Bronchial epithelial cell (primary cell): ENCODE data around the gene ESPN. TPM values are rescaled to one million over a fixed set of nuclear protein-coding genes. Genes with fewer than 3 reads are reported as not detected.

Experiments
- DNase-seq: peaks from one replicate; pipeline ENCODE4 v3.0.0-alpha.2; 2010; ENCODE audit warnings: low read depth
- FAIRE-seq: peaks from 2 replicates; lab custom pipeline; 2011; peaks lifted over from hg19 to GRCh38; lab: Jason Lieb, UNC
- H3K27me3 ChIP-seq: 2 replicates; pipeline ENCODE4 v1.5.1; 2011; ENCODE audit warnings: low read length; ENCODE audit not compliant: control insufficient read depth, insufficient read depth
- H3K36me3 ChIP-seq: 2 replicates; pipeline ENCODE4 v1.5.1; 2011; ENCODE audit warnings: low read length; ENCODE audit not compliant: control insufficient read depth, insufficient read depth
- H3K4me3 ChIP-seq: 2 replicates; pipeline ENCODE4 v1.5.1; 2011; ENCODE audit warnings: mild to moderate bottlenecking, low read depth, low read length, control low read depth
- CTCF ChIP-seq: IDR thresholded peaks from 2 replicates; pipeline ENCODE4 v1.5.1; 2011; ENCODE audit warnings: mild to moderate bottlenecking, moderate library complexity, low read length, control low read depth, inconsistent platforms; ENCODE audit not compliant: insufficient read depth, severe bottlenecking
- total RNA-seq: library from RNA; depleted of rRNA; stranded (reverse); fragments of >200 nt; gene quantifications from 2 replicates; pipeline ENCODE4 v1.2.1, GENCODE V29; 2014

ESPN gene
- total RNA-seq, 1 donor from 2014 or later: 4.5 TPM

GRCh38 chr1:6474815-6475282, 50.3 kb downstream of the ESPN start:
- no peak overlapping the region for H3K4me3 ChIP-seq
- no peak for DNase-seq
- H3K27me3 ChIP-seq: no peaks in the 10 kb centered on the region
- peaks cover 41% of the 10 kb centered on the region for H3K36me3 ChIP-seq
- no peak for FAIRE-seq
- TF ChIP-seq CTCF: no peak

GRCh38 chr1:6475381-6476133, 51.0 kb downstream of the ESPN start:
- peak; percentile 41 for DNase-seq
- no peak for FAIRE-seq
- Histone ChIP-seq H3K36me3 (peaks cover 34% of the 10 kb centered on the region), H3K27me3 (no peaks in the 10 kb centered on the region), H3K4me3 (no peak overlapping the region)
- peak; percentile 97 for TF ChIP-seq CTCF

- TF ChIP-seq CTCF: no peak
These were observed 51.9 kb downstream of the ESPN start for GRCh38 chr1:6476483-6476882.

GRCh38 chr1:6477039-6477820, 52.7 kb downstream of the ESPN start:
- TF ChIP-seq CTCF: no peak
- no peak overlapping the region for H3K4me3 ChIP-seq
- peaks cover 28% of the 10 kb centered on the region for H3K36me3 ChIP-seq
- H3K27me3 ChIP-seq: no peaks in the 10 kb centered on the region
- FAIRE-seq (no peak), DNase-seq (no peak)

More at GRCh38 chr1:6476483-6476882, 51.9 kb downstream of the ESPN start:
- H3K4me3 ChIP-seq: no peak overlapping the region
- DNase-seq (no peak), FAIRE-seq (no peak)
- H3K27me3 ChIP-seq: no peaks in the 10 kb centered on the region
- H3K36me3 ChIP-seq: peaks cover 27% of the 10 kb centered on the region

- Histone ChIP-seq H3K27me3 (no peaks in the 10 kb centered on the region), H3K36me3 (peaks cover 12% of the 10 kb centered on the region), H3K4me3 (no peak overlapping the region)
- no peak for FAIRE-seq
- no peak for TF ChIP-seq CTCF
- DNase-seq: no peak
These were observed 57.2 kb downstream of the ESPN start for GRCh38 chr1:6481820-6482219.
